Common myeloid progenitor, CD34-positive (primary cell): ENCODE measurements around the gene HCAR3.
A peak's percentile ranks its signal among the peaks of the same experiment; 100 is the strongest.

Source experiments
- CTCF ChIA-PET: fragments of 350-600 bp; sonication (Branson Sonifier 250); formaldehyde crosslinking; loops from one replicate; lab custom pipeline; 2021; ENCODE audit warnings: antibody characterized with exemption; lab: Charles Lee
- POLR2A ChIA-PET: fragments of 350-600 bp; sonication (Branson Sonifier 250); formaldehyde crosslinking; loops from one replicate; lab custom pipeline; 2021; ENCODE audit warnings: antibody characterized with exemption; lab: Charles Lee
- DNase-seq, 3 donors: peaks; one replicate each; pipeline versions ENCODE4 v3.0.0 to v3.0.0-alpha.2; 2013
- H3K27ac ChIP-seq, 2 experiments: 1 replicate in 1 of 2; 2 replicates in 1 of 2; pipeline ENCODE4 v1.7.0; 2013; ENCODE audit warnings: inconsistent platforms in 2 of 2, low read length in 2 of 2, mild to moderate bottlenecking in 2 of 2, low read depth in 1 of 2, moderate library complexity in 1 of 2; ENCODE audit not compliant: severe bottlenecking in 2 of 2, insufficient read depth in 1 of 2, poor library complexity in 1 of 2
- H3K27me3 ChIP-seq, 5 experiments: replicated peaks in 2 of 5; 1 replicate in 3 of 5; 2 replicates in 2 of 5; pipeline versions ENCODE4 v1.6.1 to v1.7.0; 2013; ENCODE audit warnings: low read length in 4 of 5, mild to moderate bottlenecking in 2 of 5, moderate library complexity in 2 of 5, inconsistent platforms in 1 of 5; ENCODE audit not compliant: insufficient read depth in 5 of 5, control insufficient read depth in 4 of 5
- H3K36me3 ChIP-seq, 4 experiments: 1 replicate in 2 of 4; 2 replicates in 2 of 4; pipeline versions ENCODE4 v1.6.1 to v1.7.0; 2013; ENCODE audit warnings: low read length in 3 of 4, control low read depth in 1 of 4, mild to moderate bottlenecking in 1 of 4; ENCODE audit not compliant: control insufficient read depth in 4 of 4, insufficient read depth in 4 of 4
- H3K4me1 ChIP-seq, 4 experiments: 1 replicate in 3 of 4; 2 replicates in 1 of 4; pipeline versions ENCODE4 v1.6.1 to v1.7.1; 2013; ENCODE audit warnings: low read length in 3 of 4, mild to moderate bottlenecking in 3 of 4, control low read depth in 1 of 4, inconsistent platforms in 1 of 4, moderate library complexity in 1 of 4; ENCODE audit not compliant: control insufficient read depth in 4 of 4, insufficient read depth in 4 of 4; ENCODE audit errors: control extremely low read depth in 1 of 4
- H3K4me3 ChIP-seq, 7 experiments: 1 replicate in 4 of 7; 2 replicates in 3 of 7; pipeline versions ENCODE4 v1.5.1 to v1.7.0; 2013; ENCODE audit warnings: mild to moderate bottlenecking in 7 of 7, low read length in 6 of 7, moderate library complexity in 6 of 7, inconsistent platforms in 2 of 7, low read depth in 2 of 7, control low read depth in 1 of 7; ENCODE audit not compliant: insufficient read depth in 4 of 7, control insufficient read depth in 1 of 7; ENCODE audit errors: extremely low read depth in 1 of 7
- H3K9me3 ChIP-seq, 5 experiments: 1 replicate in 4 of 5; 2 replicates in 1 of 5; pipeline versions ENCODE4 v1.6.1 to v1.7.1; 2013; ENCODE audit warnings: low read length in 4 of 5, mild to moderate bottlenecking in 2 of 5, inconsistent platforms in 1 of 5, low read depth in 1 of 5, moderate library complexity in 1 of 5; ENCODE audit not compliant: control insufficient read depth in 4 of 5, insufficient read depth in 2 of 5; ENCODE audit errors: control extremely low read depth in 1 of 5
- WGBS: methylation state at CpG from one replicate; pipeline ENCODE4 v1.1.5; 2013; ENCODE audit not compliant: insufficient coverage; 5-methylcytosine and 5-hydroxymethylcytosine counted together

The HCAR3 gene

DNA sequence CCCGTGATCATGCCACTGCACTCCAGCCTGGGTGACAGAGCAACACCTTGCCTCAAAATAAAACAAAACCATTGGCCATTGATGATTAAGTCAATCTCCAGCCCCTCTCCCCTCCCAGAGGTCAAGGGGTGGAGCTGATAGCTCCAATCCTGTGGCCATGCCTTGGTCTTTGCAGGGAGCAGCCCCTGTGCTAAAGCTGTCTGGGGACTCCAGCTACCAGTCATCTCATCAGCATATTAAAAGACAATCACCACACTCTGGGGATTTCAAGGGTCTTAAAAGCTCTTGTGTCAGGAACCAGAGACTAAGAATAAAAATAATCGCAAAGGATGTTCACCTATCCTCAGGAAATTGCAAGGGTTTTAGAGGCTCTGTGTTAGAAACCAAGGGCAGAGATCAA lies 44.1 kb downstream of the HCAR3 start:
- POLR2A ChIA-PET: no interaction called here
- Histone ChIP-seq H3K36me3 (no peaks in the 10 kb centered on the region), H3K9me3 (no peaks in the 10 kb centered on the region), H3K4me3 (no peak overlapping the region), H3K27ac (no peak overlapping the region), H3K4me1 (no peaks in the 10 kb centered on the region), H3K27me3 (no peaks in the 10 kb centered on the region)
- no peak for DNase-seq
- 100% methylated on average over 1 of the region's 2 CpGs for WGBS
- CTCF ChIA-PET: interaction anchor here (1.9 to 2.5 kb wide), 2 partner anchors 12 to 35 kb away, joined by 8 to 9 read pairs; no protein-coding TSS in a partner anchor

GRCh38 chr12:122669397-122670070 lies 47.1 kb downstream of the HCAR3 start:
- 100% methylated on average over 1 of the region's 5 CpGs for WGBS
- Histone ChIP-seq H3K27ac (no peak overlapping the region), H3K9me3 (no peaks in the 10 kb centered on the region), H3K4me3 (no peak overlapping the region), H3K36me3 (no peaks in the 10 kb centered on the region), H3K4me1 (no peaks in the 10 kb centered on the region), H3K27me3 (no peaks in the 10 kb centered on the region)
- POLR2A ChIA-PET: interaction anchor here (0.6 kb wide), 1 partner anchor 908 kb away, joined by 3 read pairs; no protein-coding TSS in a partner anchor
- DNase-seq: no peak
- CTCF ChIA-PET: interaction anchor here (0.7 kb wide), 1 partner anchor 10 kb away, joined by 3 read pairs; no protein-coding TSS in a partner anchor

GRCh38 chr12:122668268-122668667 lies 48.3 kb downstream of the HCAR3 start:
- no peak for DNase-seq
- ChIA-PET CTCF (interaction anchor here (0.7 kb wide), 1 partner anchor 31 kb away, joined by 3 read pairs; no protein-coding TSS in a partner anchor), POLR2A (interaction anchor here (0.6 kb wide), 1 partner anchor 255 kb away, joined by 3 read pairs; no protein-coding TSS in a partner anchor)
- no peak overlapping the region for H3K4me3 ChIP-seq
- 100% methylated on average over 1 of the region's 2 CpGs for WGBS
- no peaks in the 10 kb centered on the region for H3K4me1 ChIP-seq
- H3K27ac ChIP-seq: no peak overlapping the region
- no peaks in the 10 kb centered on the region for H3K9me3 ChIP-seq
- no peaks in the 10 kb centered on the region for H3K27me3 ChIP-seq
- no peaks in the 10 kb centered on the region for H3K36me3 ChIP-seq

DNA sequence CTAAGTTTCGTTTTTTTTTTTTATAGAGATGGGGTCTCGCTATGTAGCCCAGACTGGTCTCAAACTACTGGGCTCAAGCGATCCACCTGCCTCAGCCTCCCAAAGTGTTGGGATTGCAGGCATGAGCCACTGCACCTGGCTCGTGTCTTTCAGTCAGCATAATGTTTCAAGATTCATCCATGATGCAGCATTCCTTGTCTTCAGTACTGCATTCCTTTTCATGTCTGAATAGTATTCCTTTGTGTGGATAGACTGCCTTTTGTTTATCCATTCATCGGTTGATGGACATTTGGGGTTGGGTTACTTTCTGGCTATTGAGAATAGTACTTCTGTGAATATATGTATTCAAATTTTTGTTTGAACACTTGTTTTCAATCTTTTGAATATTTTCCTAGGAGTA lies 50.9 kb downstream of the HCAR3 start:
- Histone ChIP-seq H3K4me1 (no peaks in the 10 kb centered on the region), H3K9me3 (no peaks in the 10 kb centered on the region), H3K27ac (no peak overlapping the region), H3K27me3 (no peaks in the 10 kb centered on the region), H3K4me3 (no peak overlapping the region), H3K36me3 (no peaks in the 10 kb centered on the region)
- WGBS: 98% methylated on average over 4 of the region's 5 CpGs
- ChIA-PET CTCF (interaction anchor here (1.3 to 1.5 kb wide), 2 partner anchors 15 kb away, joined by 3 to 4 read pairs; no protein-coding TSS in a partner anchor), POLR2A (no interaction called here)
- DNase-seq: no peak

DNA sequence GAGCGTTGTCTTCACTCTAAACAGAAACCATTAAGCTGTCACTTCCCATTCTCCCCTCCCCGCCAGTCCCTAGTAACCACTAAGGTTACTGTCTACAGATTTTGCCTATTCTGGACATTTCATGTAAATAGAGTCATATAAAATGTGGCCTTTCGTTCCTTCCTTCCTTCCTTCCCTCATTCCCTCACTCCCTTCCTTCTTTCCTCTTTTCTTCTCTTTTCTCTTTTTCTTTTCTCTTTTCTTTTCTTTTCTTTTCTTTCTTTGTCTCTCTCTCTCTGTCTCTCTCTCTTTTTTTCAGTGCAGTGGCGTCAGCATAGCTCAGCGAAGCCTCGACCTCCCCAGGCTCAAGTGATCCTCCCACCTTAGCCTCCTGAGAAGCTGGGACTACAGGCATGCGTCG lies 51.3 kb downstream of the HCAR3 start:
- no peaks in the 10 kb centered on the region for H3K36me3 ChIP-seq
- DNase-seq: peak in 1 of 3 donors; percentile 26
- ChIA-PET POLR2A (no interaction called here), CTCF (interaction anchor here (1.3 to 1.5 kb wide), 2 partner anchors 15 kb away, joined by 3 to 4 read pairs; no protein-coding TSS in a partner anchor)
- no peaks in the 10 kb centered on the region for H3K4me1 ChIP-seq
- H3K9me3 ChIP-seq: no peaks in the 10 kb centered on the region
- no peak overlapping the region for H3K27ac ChIP-seq
- no peaks in the 10 kb centered on the region for H3K27me3 ChIP-seq
- 84% methylated on average over 6 of the region's 8 CpGs for WGBS
- no peak overlapping the region for H3K4me3 ChIP-seq
